Measurements from ENCODE around the gene NDUFB5. TPM values are rescaled to one million over a fixed set of nuclear protein-coding genes. Genes with fewer than 3 reads are reported as not detected.

NDUFB5 gene
- total RNA-seq, 1 donor from 2014 or later = 73.7 TPM

DNA sequence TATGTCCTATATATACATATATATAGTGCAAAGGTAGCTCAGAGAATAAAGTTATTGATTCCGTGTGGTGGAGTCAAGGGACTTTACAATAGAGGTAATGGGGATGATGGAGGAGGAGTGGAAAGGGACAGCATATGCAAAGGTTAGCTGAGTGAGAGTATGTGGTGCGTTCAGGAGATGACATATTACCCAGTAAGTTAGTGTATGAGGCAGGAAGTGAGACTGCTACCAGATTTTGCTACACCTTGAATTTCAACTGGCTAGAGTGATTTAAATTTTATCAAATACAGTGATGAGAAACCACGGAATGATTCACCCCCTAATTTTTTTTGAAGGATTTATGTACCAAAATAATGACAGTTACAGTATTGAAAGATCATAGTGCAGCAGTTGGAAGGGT lies 39.1 kb upstream of the NDUFB5 start:
- Mint-ChIP-seq H3K4me1 (ENCODE audit: low read depth, unreplicated experiment) (peaks cover 11% of the 10 kb centered on the region), H3K27ac (ENCODE audit: unreplicated experiment) (no peak overlapping the region), H3K27me3 (ENCODE audit: low read depth, unreplicated experiment) (no peaks in the 10 kb centered on the region), H3K4me3 (ENCODE audit: unreplicated experiment) (no peak overlapping the region), H3K36me3 (ENCODE audit: low read depth, unreplicated experiment) (peaks cover 1% of the 10 kb centered on the region), H3K9me3 (ENCODE audit: unreplicated experiment) (no peaks in the 10 kb centered on the region)
- Histone ChIP-seq H4K20me1 (ENCODE audit: insufficient read depth, low read length) (peaks cover 35% of the 10 kb centered on the region), H3K79me2 (ENCODE audit: insufficient read depth, low read length) (peaks cover 58% of the 10 kb centered on the region), H2AFZ (ENCODE audit: low read depth, low read length) (no peak overlapping the region), H3K9ac (ENCODE audit: low read length) (no peak overlapping the region), H3K4me3 (ENCODE audit: insufficient read depth, low read depth, low read length) (no peak overlapping the region), H3K9me3 (ENCODE audit: insufficient read depth, low read depth, low read length) (no peaks in the 10 kb centered on the region), H3K4me2 (ENCODE audit: low read length) (no peak overlapping the region), H3K4me1 (ENCODE audit: insufficient read depth, low read length) (peaks cover 6% of the 10 kb centered on the region), H3K36me3 (ENCODE audit: insufficient read depth, low read length) (peaks cover 8% of the 10 kb centered on the region), H3K27ac (ENCODE audit: low read depth, low read length) (no peak overlapping the region), H3K27me3 (ENCODE audit: insufficient read depth, low read length) (no peaks in the 10 kb centered on the region)
- no peak for DNase-seq (ENCODE audit: low read depth)
- FAIRE-seq = no peak
- TF ChIP-seq EZH2 (IDR thresholded peaks at IDR 0.05; ENCODE audit: insufficient read depth, low read length) = no peak
- TF ChIP-seq, protein P1, sequence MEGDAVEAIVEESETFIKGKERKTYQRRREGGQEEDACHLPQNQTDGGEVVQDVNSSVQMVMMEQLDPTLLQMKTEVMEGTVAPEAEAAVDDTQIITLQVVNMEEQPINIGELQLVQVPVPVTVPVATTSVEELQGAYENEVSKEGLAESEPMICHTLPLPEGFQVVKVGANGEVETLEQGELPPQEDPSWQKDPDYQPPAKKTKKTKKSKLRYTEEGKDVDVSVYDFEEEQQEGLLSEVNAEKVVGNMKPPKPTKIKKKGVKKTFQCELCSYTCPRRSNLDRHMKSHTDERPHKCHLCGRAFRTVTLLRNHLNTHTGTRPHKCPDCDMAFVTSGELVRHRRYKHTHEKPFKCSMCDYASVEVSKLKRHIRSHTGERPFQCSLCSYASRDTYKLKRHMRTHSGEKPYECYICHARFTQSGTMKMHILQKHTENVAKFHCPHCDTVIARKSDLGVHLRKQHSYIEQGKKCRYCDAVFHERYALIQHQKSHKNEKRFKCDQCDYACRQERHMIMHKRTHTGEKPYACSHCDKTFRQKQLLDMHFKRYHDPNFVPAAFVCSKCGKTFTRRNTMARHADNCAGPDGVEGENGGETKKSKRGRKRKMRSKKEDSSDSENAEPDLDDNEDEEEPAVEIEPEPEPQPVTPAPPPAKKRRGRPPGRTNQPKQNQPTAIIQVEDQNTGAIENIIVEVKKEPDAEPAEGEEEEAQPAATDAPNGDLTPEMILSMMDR (IDR thresholded peaks at IDR 0.05; ENCODE audit: insufficient read depth, low read depth, low read length) = no peak

DNA sequence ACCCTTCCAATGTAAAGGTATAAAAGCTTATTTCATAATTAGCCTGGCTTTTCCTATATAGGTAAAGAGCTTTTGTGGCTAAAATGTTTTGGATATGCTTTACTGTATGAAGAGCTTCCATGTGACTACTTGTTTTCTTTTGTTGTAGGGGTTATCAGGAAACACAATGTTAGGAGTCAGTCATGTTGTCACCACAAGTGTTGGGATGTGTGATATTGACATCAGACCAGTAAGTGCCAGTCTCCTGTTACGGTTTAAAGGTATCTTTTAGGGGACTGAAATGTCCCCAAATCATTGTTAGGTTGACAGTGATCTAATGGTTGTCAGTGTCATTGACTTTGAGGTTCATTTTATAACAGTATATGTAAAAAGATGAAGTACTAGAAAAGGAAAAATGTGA lies 23.6 kb upstream of the NDUFB5 start:
- Mint-ChIP-seq H3K27ac (ENCODE audit: unreplicated experiment) (no peak overlapping the region), H3K36me3 (ENCODE audit: low read depth, unreplicated experiment) (peaks cover 3% of the 10 kb centered on the region), H3K27me3 (ENCODE audit: low read depth, unreplicated experiment) (no peaks in the 10 kb centered on the region), H3K4me3 (ENCODE audit: unreplicated experiment) (no peak overlapping the region), H3K9me3 (ENCODE audit: unreplicated experiment) (no peaks in the 10 kb centered on the region), H3K4me1 (ENCODE audit: low read depth, unreplicated experiment) (no peaks in the 10 kb centered on the region)
- TF ChIP-seq EZH2 (IDR thresholded peaks at IDR 0.05; ENCODE audit: insufficient read depth, low read length) = no peak
- TF ChIP-seq, protein P1 (IDR thresholded peaks at IDR 0.05; ENCODE audit: insufficient read depth, low read depth, low read length) = no peak
- Histone ChIP-seq H3K36me3 (ENCODE audit: insufficient read depth, low read length) (peaks cover 40% of the 10 kb centered on the region), H4K20me1 (ENCODE audit: insufficient read depth, low read length) (no peaks in the 10 kb centered on the region), H3K9ac (ENCODE audit: low read length) (no peak overlapping the region), H3K79me2 (ENCODE audit: insufficient read depth, low read length) (no peaks in the 10 kb centered on the region), H2AFZ (ENCODE audit: low read depth, low read length) (no peak overlapping the region), H3K4me1 (ENCODE audit: insufficient read depth, low read length) (no peaks in the 10 kb centered on the region), H3K27ac (ENCODE audit: low read depth, low read length) (no peak overlapping the region), H3K4me3 (ENCODE audit: insufficient read depth, low read depth, low read length) (no peak overlapping the region), H3K4me2 (ENCODE audit: low read length) (no peak overlapping the region), H3K9me3 (ENCODE audit: insufficient read depth, low read depth, low read length) (no peaks in the 10 kb centered on the region), H3K27me3 (ENCODE audit: insufficient read depth, low read length) (no peaks in the 10 kb centered on the region)
- FAIRE-seq (peak; percentile 13), DNase-seq (ENCODE audit: low read depth) (no peak)

DNA sequence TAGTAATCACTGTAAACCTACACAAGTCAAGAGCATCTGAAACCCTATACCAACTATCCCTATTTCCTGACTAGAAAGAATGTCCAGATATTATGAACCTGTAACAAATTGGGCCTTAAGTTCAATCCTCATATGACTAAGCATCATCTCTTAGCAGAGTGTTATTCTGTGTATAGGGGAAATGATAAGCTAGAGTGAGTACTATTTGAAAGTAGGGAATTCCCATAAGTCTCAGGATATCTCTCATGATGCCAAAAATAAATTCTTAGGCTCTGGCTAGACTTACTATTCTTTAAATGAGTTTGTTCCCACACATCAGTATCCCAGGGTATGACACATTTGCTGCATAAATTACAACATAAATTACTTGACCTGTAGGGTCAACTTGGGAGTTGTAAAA lies 15.5 kb upstream of the NDUFB5 start:
- Histone ChIP-seq H3K4me2 (ENCODE audit: low read length) (no peak overlapping the region), H3K4me1 (ENCODE audit: insufficient read depth, low read length) (no peaks in the 10 kb centered on the region), H3K4me3 (ENCODE audit: insufficient read depth, low read depth, low read length) (no peak overlapping the region), H2AFZ (ENCODE audit: low read depth, low read length) (no peak overlapping the region), H4K20me1 (ENCODE audit: insufficient read depth, low read length) (no peaks in the 10 kb centered on the region), H3K9me3 (ENCODE audit: insufficient read depth, low read depth, low read length) (no peaks in the 10 kb centered on the region), H3K79me2 (ENCODE audit: insufficient read depth, low read length) (no peaks in the 10 kb centered on the region), H3K27ac (ENCODE audit: low read depth, low read length) (no peak overlapping the region), H3K27me3 (ENCODE audit: insufficient read depth, low read length) (no peaks in the 10 kb centered on the region), H3K36me3 (ENCODE audit: insufficient read depth, low read length) (peaks cover 65% of the 10 kb centered on the region), H3K9ac (ENCODE audit: low read length) (no peak overlapping the region)
- H3K27me3 Mint-ChIP-seq (ENCODE audit: low read depth, unreplicated experiment) = no peaks in the 10 kb centered on the region
- no peaks in the 10 kb centered on the region for H3K4me1 Mint-ChIP-seq (ENCODE audit: low read depth, unreplicated experiment)
- no peaks in the 10 kb centered on the region for H3K9me3 Mint-ChIP-seq (ENCODE audit: unreplicated experiment)
- TF ChIP-seq, protein P1 (IDR thresholded peaks at IDR 0.05; ENCODE audit: insufficient read depth, low read depth, low read length) = no peak
- H3K27ac Mint-ChIP-seq (ENCODE audit: unreplicated experiment) = no peak overlapping the region
- H3K36me3 Mint-ChIP-seq (ENCODE audit: low read depth, unreplicated experiment) = peaks cover 2% of the 10 kb centered on the region
- peak; percentile 18 for DNase-seq (ENCODE audit: low read depth)
- no peak for FAIRE-seq
- no peak overlapping the region for H3K4me3 Mint-ChIP-seq (ENCODE audit: unreplicated experiment)
